HCT116 (cell line): ENCODE results near the gene S1PR2. TPM values are rescaled to one million over a fixed set of nuclear protein-coding genes. Genes with fewer than 3 reads are reported as not detected.

ENCODE experiments used
- ATAC-seq: fragments of 200-7000 bp; cut with Tn5 transposase; 2 replicates; pipeline ENCODE4 v1.9.1; 2020; ENCODE audit warnings: mild to moderate bottlenecking, moderate library complexity
- BruUV-seq: library from RNA; stranded (reverse); fragments of 400-500 nt; replicated peaks from 2 replicates; lab custom pipeline; 2021; lab: Mats Ljungman, UMichigan
- CTCF ChIA-PET: fragments of 300-600 bp; sonication (Branson Sonifier 250); formaldehyde crosslinking; loops from one replicate; lab custom pipeline; 2021; ENCODE audit warnings: antibody characterized with exemption; lab: Charles Lee
- POLR2A ChIA-PET: fragments of 300-600, 350-600 bp; sonication (Branson Sonifier 250); formaldehyde crosslinking; loops from one replicate; lab custom pipeline; 2021; ENCODE audit warnings: antibody characterized with exemption; lab: Charles Lee
- RAD21 ChIA-PET, 2 experiments: fragments of 300-600 bp; sonication (Branson Sonifier 250); formaldehyde crosslinking; loops; one replicate each; lab custom pipeline; 2023; ENCODE audit warnings: low total read pairs in 2 of 2; ENCODE audit not compliant: uncharacterized antibody in 2 of 2, unreplicated experiment in 2 of 2, low non-redundant PET in 1 of 2; lab: Charles Lee
- DNase-seq: peaks from one replicate; pipeline ENCODE4 v3.0.0-alpha.2; 2010; ENCODE audit warnings: low read depth, low spot score
- H2AFZ ChIP-seq: fragments of 200-600 bp; shearing (Covaris generic), sonication (generic); 2 replicates; pipeline ENCODE4 v1.6.1; 2017; ENCODE audit warnings: low read depth, mixed run types, mixed read lengths, antibody characterized with exemption, low read length; ENCODE audit not compliant: poor library complexity, severe bottlenecking
- H3K27ac ChIP-seq: 2 replicates; pipeline ENCODE4 v1.5.1; 2012; ENCODE audit warnings: low read depth, low read length
- H3K27me3 ChIP-seq: fragments of 200-600 bp; sonication (generic); 2 replicates; pipeline ENCODE4 v1.6.1; 2016; ENCODE audit warnings: mixed run types, low read length, mixed read lengths; ENCODE audit not compliant: insufficient read depth
- H3K36me3 ChIP-seq, 2 experiments: fragments of 200-500 bp in 1 of 2; fragments of 200-600 bp in 1 of 2; sonication (Bioruptor generic) in 1 of 2; sonication (generic) in 1 of 2; 2 replicates each; pipeline versions ENCODE4 v1.5.1 to v1.6.1; 2014 to 2016; ENCODE audit warnings: low read length in 2 of 2, inconsistent platforms in 1 of 2, mixed read lengths in 1 of 2, mixed run types in 1 of 2; ENCODE audit not compliant: insufficient read depth in 2 of 2, control insufficient read depth in 1 of 2
- H3K4me1 ChIP-seq, 2 experiments: fragments of 200-600 bp in 1 of 2; sonication (generic) in 1 of 2; 2 replicates each; pipeline versions ENCODE4 v1.5.1 to v1.6.1; 2012 to 2017; ENCODE audit warnings: low read length in 2 of 2, inconsistent platforms in 1 of 2, mild to moderate bottlenecking in 1 of 2, mixed read lengths in 1 of 2, mixed run types in 1 of 2, moderate library complexity in 1 of 2; ENCODE audit not compliant: insufficient read depth in 2 of 2, control insufficient read depth in 1 of 2
- H3K4me2 ChIP-seq: fragments of 200-600 bp; sonication (generic); 2 replicates; pipeline ENCODE4 v1.6.1; 2017; ENCODE audit warnings: mixed run types, low read length, mixed read lengths
- H3K4me3 ChIP-seq, 2 experiments: fragments of 200-600 bp in 1 of 2; sonication (generic) in 1 of 2; replicated peaks in 1 of 2; 2 replicates each; pipeline ENCODE4 v1.5.1; 2011 to 2016; ENCODE audit warnings: low read length in 2 of 2, control low read depth in 1 of 2, low read depth in 1 of 2, mild to moderate bottlenecking in 1 of 2, mixed read lengths in 1 of 2, mixed run types in 1 of 2
- H3K79me2 ChIP-seq: fragments of 200-600 bp; sonication (generic); 2 replicates; pipeline ENCODE4 v1.6.1; 2017; ENCODE audit warnings: mild to moderate bottlenecking, mixed run types, low read length, moderate library complexity, mixed read lengths; ENCODE audit not compliant: insufficient read depth
- H3K9ac ChIP-seq: fragments of 200-600 bp; sonication (generic); 2 replicates; pipeline ENCODE4 v1.6.1; 2016; ENCODE audit warnings: low read length, mixed read lengths
- H3K9me2 ChIP-seq: fragments of 200-600 bp; sonication (generic), shearing (Covaris generic); 2 replicates; pipeline ENCODE4 v1.6.1; 2017; ENCODE audit warnings: mixed run types, mild to moderate bottlenecking, moderate library complexity; ENCODE audit not compliant: insufficient read depth
- H3K9me3 ChIP-seq, 2 experiments: fragments of 200-500 bp in 1 of 2; fragments of 200-600 bp in 1 of 2; sonication (Bioruptor generic) in 1 of 2; sonication (generic) in 1 of 2; 2 replicates each; pipeline ENCODE4 v1.6.1; 2014 to 2017; ENCODE audit warnings: low read length in 2 of 2, mixed read lengths in 2 of 2, inconsistent platforms in 1 of 2, low read depth in 1 of 2, mild to moderate bottlenecking in 1 of 2, mixed run types in 1 of 2, moderate library complexity in 1 of 2; ENCODE audit not compliant: control insufficient read depth in 1 of 2, insufficient read depth in 1 of 2
- H4K20me1 ChIP-seq: fragments of 200-600 bp; sonication (generic), shearing (Covaris generic); 2 replicates; pipeline ENCODE4 v1.6.1; 2017; ENCODE audit warnings: mixed run types, mild to moderate bottlenecking, moderate library complexity; ENCODE audit not compliant: insufficient read depth
- CEBPB ChIP-seq: IDR thresholded peaks from 2 replicates; pipeline ENCODE4 v1.6.1; 2012; ENCODE audit warnings: low read depth
- EGR1 ChIP-seq: IDR thresholded peaks from 2 replicates; pipeline ENCODE4 v1.6.1; 2012; ENCODE audit warnings: low read depth
- EZH2 ChIP-seq: fragments of 200-600 bp; sonication (generic); IDR thresholded peaks from 2 replicates; pipeline ENCODE4 v1.6.1; 2017; ENCODE audit warnings: antibody characterized with exemption, mixed run types
- EZH2phosphoT487 ChIP-seq: fragments of 200-600 bp; IDR thresholded peaks from 2 replicates; pipeline ENCODE4 v1.6.1; 2018; ENCODE audit warnings: antibody characterized with exemption, borderline replicate concordance
- JUND ChIP-seq: IDR thresholded peaks from 2 replicates; pipeline ENCODE4 v1.6.1; 2012
- ZBTB33 ChIP-seq: IDR thresholded peaks from 2 replicates; pipeline ENCODE4 v1.6.1; 2011; ENCODE audit warnings: mild to moderate bottlenecking, low read length, moderate library complexity; ENCODE audit not compliant: insufficient replicate concordance; ENCODE audit errors: extremely low read depth
- intact Hi-C: fragments of 100-400 bp; cut with micrococcal nuclease; formaldehyde crosslinking; loops from 2 replicates; pipeline ENCODE4 v1.10.0; 2022
- total RNA-seq: library from RNA; stranded (reverse); gene quantifications from one replicate; pipeline ENCODE4 v1.2.1, GENCODE V29; 2021; ENCODE audit not compliant: unreplicated experiment
- TF ChIP-seq, protein P1 (sequence below), 3 experiments: fragments of 200-600 bp in 1 of 3; sonication (generic) in 1 of 3; IDR thresholded peaks in 2 of 3; conservative IDR thresholded peaks in 1 of 3; 2 replicates each; pipeline ENCODE4 v1.5.1; 2012 to 2017; ENCODE audit warnings: low read depth in 2 of 3, low read length in 2 of 3, antibody characterized with exemption in 1 of 3, borderline replicate concordance in 1 of 3, control low read depth in 1 of 3, mild to moderate bottlenecking in 1 of 3, mixed read lengths in 1 of 3, mixed run types in 1 of 3, moderate library complexity in 1 of 3; ENCODE audit not compliant: insufficient read depth in 1 of 3

S1PR2 gene
- total RNA-seq, 1 experiment from 2014 or later, result 6.1 TPM

- DNase-seq (no peak), ATAC-seq (no peak)
- Histone ChIP-seq H3K4me1 (peaks cover 0 to 2% of the 10 kb centered on the region in 2 experiments; a peak in 2 of 4 replicates), H3K4me2 (no peak overlapping the region), H3K4me3 (no peak overlapping the region), H4K20me1 (no peaks in the 10 kb centered on the region), H3K79me2 (no peaks in the 10 kb centered on the region), H3K27me3 (no peaks in the 10 kb centered on the region), H3K9me2 (no peaks in the 10 kb centered on the region), H3K9me3 (no peaks in the 10 kb centered on the region), H3K36me3 (no peaks in the 10 kb centered on the region), H3K9ac (no peak overlapping the region), H3K27ac (no peak overlapping the region), H2AFZ (no peak overlapping the region)
- BruUV-seq, result no TSS peak
- intact Hi-C loops, result no loop called here
- POLR2A ChIA-PET, result interaction anchor here (1.4 kb wide), 1 partner anchor 30 kb away, joined by 3 read pairs; no protein-coding TSS in a partner anchor
- CTCF ChIA-PET, result interaction anchor here (1.0 kb wide), 1 partner anchor 8 kb away, joined by 4 read pairs; no protein-coding TSS in a partner anchor
- RAD21 ChIA-PET, result no interaction called here
- TF ChIP-seq CEBPB, result no peak
- no peak for TF ChIP-seq JUND
- TF ChIP-seq EZH2, result no peak
- TF ChIP-seq EGR1, result no peak
- TF ChIP-seq ZBTB33, result no peak
- TF ChIP-seq, protein P1, sequence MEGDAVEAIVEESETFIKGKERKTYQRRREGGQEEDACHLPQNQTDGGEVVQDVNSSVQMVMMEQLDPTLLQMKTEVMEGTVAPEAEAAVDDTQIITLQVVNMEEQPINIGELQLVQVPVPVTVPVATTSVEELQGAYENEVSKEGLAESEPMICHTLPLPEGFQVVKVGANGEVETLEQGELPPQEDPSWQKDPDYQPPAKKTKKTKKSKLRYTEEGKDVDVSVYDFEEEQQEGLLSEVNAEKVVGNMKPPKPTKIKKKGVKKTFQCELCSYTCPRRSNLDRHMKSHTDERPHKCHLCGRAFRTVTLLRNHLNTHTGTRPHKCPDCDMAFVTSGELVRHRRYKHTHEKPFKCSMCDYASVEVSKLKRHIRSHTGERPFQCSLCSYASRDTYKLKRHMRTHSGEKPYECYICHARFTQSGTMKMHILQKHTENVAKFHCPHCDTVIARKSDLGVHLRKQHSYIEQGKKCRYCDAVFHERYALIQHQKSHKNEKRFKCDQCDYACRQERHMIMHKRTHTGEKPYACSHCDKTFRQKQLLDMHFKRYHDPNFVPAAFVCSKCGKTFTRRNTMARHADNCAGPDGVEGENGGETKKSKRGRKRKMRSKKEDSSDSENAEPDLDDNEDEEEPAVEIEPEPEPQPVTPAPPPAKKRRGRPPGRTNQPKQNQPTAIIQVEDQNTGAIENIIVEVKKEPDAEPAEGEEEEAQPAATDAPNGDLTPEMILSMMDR (IDR thresholded peaks at IDR 0.05 in 2 of 3, conservative IDR thresholded peaks at IDR 0.05 in 1 of 3; ENCODE audit: borderline replicate concordance in 1 of 3, insufficient read depth in 1 of 3, low read depth in 2 of 3, low read length in 2 of 3), result no peak
- no peak for TF ChIP-seq EZH2phosphoT487
Observed at GRCh38 chr19:10220695-10221094, 10.4 kb downstream of the S1PR2 start.
